Nephron (organoid): Measurements from ENCODE around the gene KCNG2.
"Not testable (repeated sequence)": the region's sequence is repeated elsewhere in the genome, so short reads cannot be mapped to it uniquely, and the experiment has no call there.

Source experiments
- H3K27ac Mint-ChIP-seq, 3 experiments: 2 replicates each; pipeline ENCODE4 v1.8.0; 2020; ENCODE audit warnings: mixed read lengths in 3 of 3, mild to moderate bottlenecking in 2 of 3, moderate library complexity in 1 of 3
- H3K27me3 Mint-ChIP-seq: 2 replicates; pipeline ENCODE4 v1.8.0; 2021; ENCODE audit warnings: low read depth, mild to moderate bottlenecking, moderate library complexity, mixed read lengths
- H3K36me3 Mint-ChIP-seq: 2 replicates; pipeline ENCODE4 v1.8.0; 2020; ENCODE audit warnings: low read depth, mixed read lengths
- H3K4me1 Mint-ChIP-seq: 2 replicates; pipeline ENCODE4 v1.8.0; 2020; ENCODE audit warnings: mixed read lengths
- H3K4me3 Mint-ChIP-seq, 3 experiments: 2 replicates each; pipeline ENCODE4 v1.8.0; 2020; ENCODE audit warnings: mild to moderate bottlenecking in 3 of 3, mixed read lengths in 3 of 3, moderate library complexity in 2 of 3
- H3K9me3 Mint-ChIP-seq: 2 replicates; pipeline ENCODE4 v1.8.0; 2020; ENCODE audit warnings: mixed read lengths
- CTCF ChIP-seq, 3 experiments: fragments of 200-600 bp; sonication (generic); IDR thresholded peaks; one replicate each; pipeline ENCODE4 v1.5.0; 2021; ENCODE audit warnings: antibody characterized with exemption in 3 of 3; ENCODE audit not compliant: unreplicated experiment in 3 of 3

Gene KCNG2

GRCh38 chr18:79862562-79862961 is 64.8 kb downstream of the KCNG2 start:
- H3K4me1 Mint-ChIP-seq = peaks cover 6% of the 10 kb centered on the region
- peaks cover 13% of the 10 kb centered on the region for H3K9me3 Mint-ChIP-seq
- H3K27ac Mint-ChIP-seq = no peak overlapping the region
- TF ChIP-seq CTCF (IDR thresholded peaks at IDR 0.05; ENCODE audit: unreplicated experiment in 3 of 3) = no peak
- no peaks in the 10 kb centered on the region for H3K36me3 Mint-ChIP-seq
- peaks cover 9% of the 10 kb centered on the region for H3K27me3 Mint-ChIP-seq
- no peak overlapping the region for H3K4me3 Mint-ChIP-seq

- H3K27ac Mint-ChIP-seq = no peak overlapping the region
- no peak overlapping the region for H3K4me3 Mint-ChIP-seq
- H3K9me3 Mint-ChIP-seq = peaks cover 13% of the 10 kb centered on the region
- no peak for TF ChIP-seq CTCF (IDR thresholded peaks at IDR 0.05; ENCODE audit: unreplicated experiment in 3 of 3)
- H3K4me1 Mint-ChIP-seq = peaks cover 5% of the 10 kb centered on the region
- peaks cover 9% of the 10 kb centered on the region for H3K27me3 Mint-ChIP-seq
- H3K36me3 Mint-ChIP-seq = no peaks in the 10 kb centered on the region
Observed at GRCh38 chr18:79863161-79864005, 65.6 kb downstream of the KCNG2 start.

- H3K9me3 Mint-ChIP-seq = peaks cover 13% of the 10 kb centered on the region
Observed at GRCh38 chr18:79864006-79864725, 66.4 kb downstream of the KCNG2 start.

GRCh38 chr18:79864955-79865354 is 67.2 kb downstream of the KCNG2 start:
- not testable (repeated sequence) for H3K36me3 Mint-ChIP-seq, H3K4me3 Mint-ChIP-seq, H3K27ac Mint-ChIP-seq, H3K4me1 Mint-ChIP-seq
- peaks cover 12% of the 10 kb centered on the region for H3K27me3 Mint-ChIP-seq
- peaks cover 11% of the 10 kb centered on the region for H3K9me3 Mint-ChIP-seq

More at GRCh38 chr18:79864006-79864725, 66.4 kb downstream of the KCNG2 start:
- Mint-ChIP-seq H3K36me3 (no peaks in the 10 kb centered on the region), H3K27ac (no peak overlapping the region), H3K4me3 (no peak overlapping the region), H3K27me3 (peaks cover 12% of the 10 kb centered on the region), H3K4me1 (no peaks in the 10 kb centered on the region)
- no peak for TF ChIP-seq CTCF (IDR thresholded peaks at IDR 0.05; ENCODE audit: unreplicated experiment in 3 of 3)

GRCh38 chr18:79865951-79866350 is 68.2 kb downstream of the KCNG2 start:
- not testable (repeated sequence) for H3K36me3 Mint-ChIP-seq
- peaks cover 12% of the 10 kb centered on the region for H3K27me3 Mint-ChIP-seq

GRCh38 chr18:79866889-79867574 is 69.3 kb downstream of the KCNG2 start:
- H3K27ac Mint-ChIP-seq = no peak overlapping the region
- no peak overlapping the region for H3K4me3 Mint-ChIP-seq
- peaks cover 5% of the 10 kb centered on the region for H3K27me3 Mint-ChIP-seq
- peaks cover 4% of the 10 kb centered on the region for H3K4me1 Mint-ChIP-seq
- peaks cover 2% of the 10 kb centered on the region for H3K9me3 Mint-ChIP-seq
- no peaks in the 10 kb centered on the region for H3K36me3 Mint-ChIP-seq
- no peak for TF ChIP-seq CTCF (IDR thresholded peaks at IDR 0.05; ENCODE audit: unreplicated experiment in 3 of 3)

More at GRCh38 chr18:79865951-79866350, 68.2 kb downstream of the KCNG2 start:
- H3K4me1 Mint-ChIP-seq, H3K9me3 Mint-ChIP-seq, H3K27ac Mint-ChIP-seq, H3K4me3 Mint-ChIP-seq: not testable (repeated sequence)
